NCI-H748 (cell line): ENCODE measurements around the gene R3HDML.
A peak's percentile ranks its signal among the peaks of the same experiment; 100 is the strongest.
"Not testable (repeated sequence)": the region's sequence is repeated elsewhere in the genome, so short reads cannot be mapped to it uniquely, and the experiment has no call there.

Source experiments
- DNase-seq: peaks from one replicate; lab custom pipeline; 2025; ENCODE audit not compliant: unreplicated experiment; lab: John Stamatoyannopoulos, UW

Gene R3HDML, protein sequence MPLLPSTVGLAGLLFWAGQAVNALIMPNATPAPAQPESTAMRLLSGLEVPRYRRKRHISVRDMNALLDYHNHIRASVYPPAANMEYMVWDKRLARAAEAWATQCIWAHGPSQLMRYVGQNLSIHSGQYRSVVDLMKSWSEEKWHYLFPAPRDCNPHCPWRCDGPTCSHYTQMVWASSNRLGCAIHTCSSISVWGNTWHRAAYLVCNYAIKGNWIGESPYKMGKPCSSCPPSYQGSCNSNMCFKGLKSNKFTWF

DNA sequence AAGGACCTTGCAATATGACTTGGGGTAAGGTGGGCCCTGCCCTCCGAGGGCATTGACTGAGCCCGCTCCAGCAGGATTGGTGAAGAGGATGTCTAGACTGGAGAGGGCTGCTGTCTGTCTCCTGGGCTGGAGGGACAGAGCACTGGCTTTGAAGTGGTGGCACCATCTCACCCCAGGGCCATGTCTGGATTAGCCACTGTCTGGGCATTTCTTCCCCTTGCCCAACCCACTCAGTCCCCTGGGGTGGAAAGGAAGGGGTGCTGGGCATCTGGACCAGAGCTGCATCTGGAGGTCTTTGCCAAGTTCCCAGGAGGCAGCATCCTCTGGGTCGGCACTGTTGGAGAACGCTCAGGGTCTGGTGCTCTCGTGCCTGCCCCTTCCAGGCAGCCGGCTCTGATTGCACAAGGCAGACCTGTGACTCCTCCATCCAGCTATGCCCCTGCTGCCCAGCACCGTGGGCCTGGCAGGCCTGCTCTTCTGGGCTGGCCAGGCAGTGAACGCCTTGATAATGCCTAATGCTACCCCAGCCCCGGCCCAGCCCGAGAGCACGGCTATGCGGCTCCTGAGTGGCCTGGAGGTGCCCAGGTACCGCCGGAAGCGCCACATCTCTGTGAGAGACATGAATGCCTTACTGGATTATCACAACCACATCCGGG is at the start of gene R3HDML:
Gene R3HDML (plus strand): TSS at position 319 of the 656 bp plus-strand sequence. CDS start 115 bp downstream, at position 434.
- DNase-seq = no peak

DNA sequence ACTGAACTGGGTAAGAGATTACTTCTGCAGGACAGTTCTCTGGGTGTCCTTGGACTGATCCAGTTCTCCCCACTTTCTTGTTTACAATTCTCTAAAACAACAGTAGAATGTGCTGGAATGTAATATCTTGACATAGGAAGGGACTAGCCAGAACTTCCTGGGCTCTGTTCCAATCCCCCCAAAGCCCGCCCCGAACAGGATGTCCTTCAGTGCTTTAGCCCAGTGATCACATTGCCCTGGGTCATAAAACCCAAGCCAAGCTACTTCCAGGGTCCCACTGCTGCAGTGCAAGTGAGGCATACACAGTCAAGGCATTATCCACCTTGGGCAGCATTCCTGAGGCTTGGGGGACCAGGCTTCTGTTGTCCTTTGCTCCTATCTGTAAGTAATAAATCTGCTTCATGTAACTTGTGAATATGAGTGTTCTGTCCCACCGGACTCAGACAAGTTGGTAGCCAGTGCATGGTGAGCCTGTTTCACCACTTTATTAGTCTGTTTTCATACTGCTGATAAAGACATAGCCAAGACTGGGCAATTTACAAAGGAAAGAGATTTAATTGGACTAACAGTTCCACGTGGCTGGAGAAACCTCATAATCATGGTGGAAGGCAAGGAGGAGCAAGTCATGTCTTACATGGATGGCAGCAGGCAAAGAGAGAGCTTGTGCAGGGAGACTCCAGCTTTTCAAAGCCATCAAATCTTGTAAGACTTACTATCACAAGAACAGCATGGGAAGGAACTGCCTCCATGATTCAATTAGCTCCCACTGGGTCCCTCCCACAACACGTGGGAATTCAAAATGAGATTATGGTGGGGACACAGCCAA is 49.4 kb upstream of the R3HDML start:
- DNase-seq = no peak

DNA sequence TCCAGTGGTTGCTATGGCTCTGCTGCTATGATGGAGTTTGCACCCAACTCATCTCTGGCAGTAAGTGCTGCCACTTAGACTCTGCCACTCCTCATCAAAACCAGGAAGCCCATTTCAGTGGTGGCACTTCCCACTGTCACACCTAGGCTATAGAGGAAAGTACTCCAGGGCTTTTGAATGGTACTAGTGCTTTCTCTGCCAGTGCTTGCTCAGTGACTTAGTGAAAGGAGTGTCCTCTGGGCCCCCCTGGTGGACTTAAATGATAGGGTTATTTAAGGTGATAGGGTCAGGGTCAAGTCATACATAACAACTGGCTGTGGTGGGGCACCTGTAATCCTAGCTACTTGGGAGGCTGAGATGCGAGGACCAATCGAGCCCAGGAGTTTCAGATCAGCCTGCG is 48.6 kb upstream of the R3HDML start:
- DNase-seq = no peak

DNA sequence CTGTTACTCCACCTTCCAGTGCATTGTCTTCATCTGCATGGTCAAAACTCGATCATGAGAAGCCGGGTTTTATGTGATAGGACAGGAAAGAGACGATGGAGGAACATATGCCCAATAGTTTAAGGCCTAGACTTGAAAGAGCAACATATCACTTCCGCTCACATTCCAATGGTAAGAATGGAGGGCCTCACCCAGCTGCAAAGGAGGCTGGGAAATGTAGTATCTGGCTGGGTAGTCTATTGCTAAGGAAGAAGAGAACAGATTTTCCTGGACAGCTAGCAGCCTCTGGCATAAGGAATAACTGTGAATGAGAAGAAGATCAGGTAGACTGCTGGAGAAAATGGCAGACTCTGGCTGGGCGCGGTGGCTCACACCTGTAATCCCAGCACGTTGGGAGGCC is 45.1 kb upstream of the R3HDML start:
- DNase-seq = no peak

DNA sequence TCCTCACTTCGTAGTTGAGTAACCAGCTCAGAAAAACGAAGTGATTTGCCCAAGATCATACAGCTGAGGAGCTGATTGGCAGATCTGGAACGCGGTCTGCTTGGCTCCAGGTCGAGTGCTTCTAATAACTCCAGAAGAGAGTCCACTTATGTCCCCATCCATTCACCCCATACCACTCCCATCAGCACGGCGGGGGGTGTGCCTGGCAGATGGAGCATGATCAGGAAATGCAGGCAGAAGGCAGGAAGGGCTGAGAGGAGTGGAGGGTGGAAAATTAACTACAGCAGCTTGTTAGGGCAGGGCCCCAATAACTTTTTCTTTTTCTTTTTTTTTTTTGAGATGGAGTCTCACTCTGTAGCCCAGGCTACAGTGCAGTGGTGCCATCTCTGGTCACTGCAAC is 40.8 kb upstream of the R3HDML start:
- peak; percentile 56 for DNase-seq

DNA sequence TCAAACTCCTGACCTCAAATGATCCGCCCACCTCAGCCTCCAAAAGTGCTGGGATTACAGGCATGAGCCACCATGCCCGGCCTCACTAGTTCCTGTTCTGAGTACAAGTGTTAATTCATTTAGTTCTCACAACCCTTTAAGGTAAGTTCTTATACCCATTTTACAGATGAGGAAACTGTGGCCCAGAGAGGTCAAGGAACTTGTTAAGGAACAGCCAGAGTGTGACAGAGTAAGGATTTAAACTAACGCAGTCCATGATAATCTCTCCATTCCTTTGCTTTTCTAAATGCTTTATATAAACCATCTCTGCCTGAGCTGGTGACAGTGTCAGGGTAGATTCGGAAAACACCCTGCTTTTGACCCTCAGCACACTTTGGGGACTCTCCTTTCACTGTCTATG is 39.1 kb upstream of the R3HDML start:
- no peak for DNase-seq

DNA sequence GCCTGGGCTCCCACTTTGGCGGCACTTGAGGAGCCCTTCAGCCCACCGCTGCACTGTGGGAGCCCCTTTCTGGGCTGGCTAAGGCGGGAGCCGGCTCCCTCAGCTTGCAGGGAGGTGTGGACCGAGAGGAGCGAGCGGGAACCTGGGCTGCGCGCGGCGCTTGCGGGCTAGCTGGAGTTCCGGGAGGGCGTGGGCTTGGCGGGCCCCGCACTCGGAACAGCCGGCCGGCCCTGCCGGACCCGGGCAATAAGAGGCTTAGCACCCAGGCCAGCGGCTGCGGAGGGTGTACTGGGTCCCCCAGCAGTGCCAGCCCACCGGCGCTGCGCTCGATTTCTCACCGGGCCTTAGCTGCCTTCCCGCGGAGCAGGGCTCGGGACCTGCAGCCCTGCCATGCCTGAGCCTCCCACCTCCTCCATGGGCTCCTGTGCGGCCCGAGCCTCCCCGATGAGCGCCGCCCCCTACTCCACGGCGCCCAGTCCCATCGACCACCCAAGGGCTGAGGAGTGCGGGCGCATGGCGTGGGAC is 37.8 kb upstream of the R3HDML start:
- DNase-seq = not testable (repeated sequence)

DNA sequence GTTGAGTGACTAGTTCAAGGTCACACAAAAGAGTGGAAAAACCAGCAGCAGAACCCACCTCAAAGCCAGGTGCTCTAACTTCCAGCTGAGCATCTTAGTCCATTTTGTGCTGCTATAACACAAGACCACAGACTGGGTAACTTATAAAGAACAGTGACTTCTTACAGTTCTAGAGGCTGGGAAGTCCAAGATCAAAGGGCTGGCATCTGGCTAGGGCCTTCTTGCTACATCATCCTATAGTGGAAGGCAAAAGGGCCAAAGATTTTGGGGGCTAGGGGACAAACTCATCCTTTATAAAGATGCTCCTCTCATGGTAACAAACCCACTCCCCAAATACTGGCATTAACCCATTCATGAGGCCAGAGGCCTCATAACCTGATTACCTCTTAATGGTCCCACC is 35.6 kb upstream of the R3HDML start:
- no peak for DNase-seq

DNA sequence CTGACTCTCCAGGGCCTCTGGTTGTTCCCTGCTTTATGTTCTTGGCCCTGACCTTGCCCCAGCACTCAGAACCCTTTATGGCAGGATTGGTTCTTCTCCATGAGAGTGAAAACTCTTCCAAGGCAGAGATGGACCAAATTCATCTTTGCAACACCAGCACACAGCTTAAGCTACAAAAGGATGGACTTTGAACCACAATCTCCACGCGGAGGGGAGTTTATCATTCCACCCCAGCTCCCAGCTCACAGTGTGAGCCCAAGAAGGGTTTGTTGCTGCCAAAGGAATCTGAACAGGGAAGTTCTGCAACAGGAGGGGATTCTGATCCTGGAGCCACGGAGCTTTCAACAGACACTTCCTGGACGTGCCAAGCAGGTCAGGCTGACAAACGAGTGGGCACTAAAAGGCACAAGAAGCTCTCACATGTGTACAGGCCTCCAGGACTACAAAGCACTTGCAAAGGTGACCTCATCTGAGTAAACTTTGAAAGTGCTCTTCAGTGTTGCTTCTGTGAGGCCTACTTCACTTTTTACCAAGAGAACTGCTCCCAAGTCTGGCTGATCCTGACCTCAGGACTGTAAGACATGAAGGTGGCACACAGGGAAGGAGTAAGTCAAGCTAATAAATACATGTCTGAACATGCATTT is 34.7 kb upstream of the R3HDML start:
- no peak for DNase-seq

DNA sequence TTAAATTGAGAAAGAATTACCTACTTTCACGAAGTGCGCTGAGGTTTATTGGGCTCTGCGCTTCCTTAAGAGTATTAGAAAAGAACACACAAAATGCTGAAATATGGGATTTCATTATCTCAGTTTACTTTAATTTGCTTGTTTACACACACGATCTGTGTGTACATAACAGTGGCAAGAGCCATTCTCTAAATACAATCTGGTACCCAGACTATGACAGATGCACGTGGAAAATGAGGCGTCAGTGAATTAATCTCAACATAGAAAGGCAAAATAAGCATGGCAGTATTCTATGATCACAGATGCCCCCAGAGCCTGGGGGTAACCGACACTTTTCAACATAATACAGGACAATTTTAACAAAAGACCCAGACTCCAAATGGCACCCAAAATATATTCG is 34.1 kb upstream of the R3HDML start:
- DNase-seq = no peak

DNA sequence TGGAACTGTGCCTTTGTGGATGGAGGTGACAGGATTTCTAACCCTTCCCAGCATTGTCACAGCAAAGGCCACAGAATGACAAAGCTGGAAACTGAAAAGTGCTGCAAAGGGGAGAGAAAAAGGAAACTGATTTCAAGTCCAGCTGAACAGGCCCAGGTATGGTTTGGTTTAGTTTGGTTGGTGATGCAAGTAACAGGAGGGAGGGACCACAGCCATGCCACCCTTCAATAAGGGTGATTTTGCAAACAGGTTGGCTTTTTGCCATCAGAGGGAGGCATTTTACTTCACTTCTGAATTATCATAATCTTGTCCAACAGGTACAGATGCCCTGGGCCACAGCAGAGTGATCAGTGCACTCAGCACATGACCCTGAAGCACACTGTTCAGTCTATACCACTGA is 32.5 kb upstream of the R3HDML start:
- DNase-seq = no peak

DNA sequence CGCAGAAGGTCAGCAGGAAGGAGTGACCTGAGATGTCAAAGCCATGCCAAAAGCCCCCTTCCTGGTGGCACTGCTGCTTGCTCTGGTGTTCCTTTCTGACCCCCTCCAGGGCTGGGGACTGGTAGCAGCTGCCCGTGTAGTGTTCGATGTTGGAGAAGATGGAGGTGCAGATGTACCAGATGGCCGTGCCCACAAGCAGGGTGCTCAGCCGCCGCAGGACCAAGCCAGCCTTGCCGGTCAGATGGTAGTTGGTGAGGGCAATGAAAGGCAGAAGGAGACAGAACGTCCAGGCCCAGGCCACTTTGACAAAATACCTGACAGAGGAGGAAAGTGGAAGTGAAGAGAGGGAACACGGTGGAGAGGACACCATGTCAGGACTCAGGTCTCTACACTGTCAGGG is 29.9 kb upstream of the R3HDML start:
- DNase-seq = no peak

DNA sequence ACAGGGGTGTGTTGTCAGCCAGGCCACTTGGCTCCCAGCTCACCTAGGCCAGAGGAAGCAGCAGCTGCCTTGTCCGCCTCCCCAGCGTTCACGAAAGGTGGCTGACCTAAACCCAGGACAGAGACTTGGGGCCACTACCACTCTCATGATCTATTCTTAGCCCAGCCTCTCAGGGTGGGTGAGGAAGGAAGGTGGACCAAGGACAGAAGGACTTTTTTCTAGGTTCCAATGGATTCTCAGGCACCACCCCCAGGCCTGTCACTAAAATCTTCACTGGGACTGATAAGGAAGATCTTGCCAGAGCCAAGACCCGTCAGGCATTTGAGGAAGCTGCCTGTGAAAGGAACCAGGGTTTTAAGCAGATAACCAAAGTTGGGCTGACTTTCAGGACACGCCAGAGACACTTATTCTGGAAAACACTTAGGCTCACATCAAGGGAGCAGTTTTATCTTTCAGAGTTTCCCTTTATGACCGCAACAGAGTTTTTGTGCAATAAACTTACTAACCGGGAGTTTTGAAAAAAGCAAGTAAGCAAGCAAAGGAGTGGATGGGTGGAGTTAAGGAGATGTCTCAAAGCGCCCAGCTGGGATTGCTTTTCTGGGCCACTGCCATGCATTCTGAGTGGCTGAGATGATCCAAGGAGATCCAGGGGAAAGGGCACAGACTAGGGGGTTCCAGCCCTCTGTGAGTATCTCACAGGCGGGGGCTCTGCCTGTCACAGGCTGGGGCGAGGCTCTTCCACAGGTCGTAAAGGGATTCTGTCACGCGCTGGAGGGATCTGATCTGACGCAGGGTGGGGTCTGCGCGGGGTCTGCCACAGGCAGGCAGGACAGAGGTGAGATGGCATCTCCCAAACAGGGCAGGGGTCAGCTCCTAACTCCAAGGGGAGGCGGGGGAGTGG is 26.8 kb upstream of the R3HDML start:
- DNase-seq = no peak

DNA sequence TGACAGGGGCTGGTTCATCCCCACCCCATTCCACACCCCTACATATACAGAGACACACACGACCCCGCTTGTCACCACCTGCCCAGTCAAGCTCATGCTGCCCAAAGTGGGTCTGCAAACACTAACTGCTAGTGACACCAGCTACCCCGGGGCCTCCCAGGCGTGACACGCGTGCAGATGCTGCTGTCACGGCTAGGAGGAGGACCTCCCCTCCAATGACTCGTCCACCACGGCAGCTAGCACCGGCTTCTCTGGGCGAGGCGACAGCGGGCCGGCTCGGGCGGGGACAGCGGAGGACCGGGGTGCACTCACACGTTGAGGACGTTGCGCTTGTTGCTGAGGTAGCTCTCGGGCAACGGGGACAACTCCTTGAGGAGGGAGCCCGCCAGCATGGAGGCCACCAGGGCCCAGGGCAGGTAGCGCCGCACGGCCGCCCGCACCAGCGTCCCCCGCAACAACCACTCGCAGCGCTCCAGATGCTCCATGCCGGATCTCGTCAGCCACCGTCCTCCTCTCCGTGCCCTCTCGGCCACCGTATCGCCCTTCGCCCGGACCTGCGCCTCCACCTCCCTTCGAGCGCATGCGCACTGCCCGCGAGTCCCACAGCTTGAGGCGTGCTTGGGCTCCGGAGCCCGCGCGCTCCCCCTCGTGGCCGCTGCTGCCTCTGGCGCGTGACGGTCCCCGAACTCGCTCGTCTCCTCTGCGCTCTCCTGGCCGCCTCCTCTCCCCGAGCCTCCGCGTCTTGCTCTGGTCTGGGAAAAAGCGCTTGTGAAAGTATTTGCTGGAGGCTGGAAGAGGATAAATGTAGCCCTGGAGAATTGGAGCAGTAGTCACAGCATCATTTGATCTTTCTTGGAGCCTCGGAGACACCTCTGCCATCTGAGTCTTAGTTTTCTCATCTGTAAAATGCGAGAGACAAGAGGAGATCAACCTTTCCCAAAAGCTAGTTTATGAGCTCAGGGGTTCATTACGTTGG is 25.9 kb upstream of the R3HDML start, which contains the start of gene FITM2:
Gene FITM2 (minus strand): TSS at position 539 of the 976 bp plus-strand sequence. CDS start 54 bp downstream, at position 485.
- DNase-seq = peak; percentile 95

DNA sequence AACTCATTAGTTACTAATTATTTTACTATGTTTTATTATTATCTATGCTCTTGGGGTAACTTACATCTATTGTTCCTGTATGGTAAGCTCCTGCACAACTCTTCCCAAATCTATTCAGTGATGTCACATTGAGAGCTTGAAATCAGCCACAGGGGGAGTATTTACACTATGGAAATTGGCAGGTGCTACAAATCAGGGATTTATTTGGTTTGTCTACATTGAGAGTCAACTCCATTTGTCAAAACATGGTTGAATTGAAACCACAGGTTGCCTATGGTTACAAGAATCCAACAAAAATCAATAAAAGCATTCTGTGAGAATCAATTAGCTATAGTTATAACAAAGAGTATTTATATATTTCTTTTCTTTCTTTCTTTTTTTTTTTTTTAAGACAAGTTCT is 22.0 kb upstream of the R3HDML start:
- DNase-seq = peak; percentile 17

DNA sequence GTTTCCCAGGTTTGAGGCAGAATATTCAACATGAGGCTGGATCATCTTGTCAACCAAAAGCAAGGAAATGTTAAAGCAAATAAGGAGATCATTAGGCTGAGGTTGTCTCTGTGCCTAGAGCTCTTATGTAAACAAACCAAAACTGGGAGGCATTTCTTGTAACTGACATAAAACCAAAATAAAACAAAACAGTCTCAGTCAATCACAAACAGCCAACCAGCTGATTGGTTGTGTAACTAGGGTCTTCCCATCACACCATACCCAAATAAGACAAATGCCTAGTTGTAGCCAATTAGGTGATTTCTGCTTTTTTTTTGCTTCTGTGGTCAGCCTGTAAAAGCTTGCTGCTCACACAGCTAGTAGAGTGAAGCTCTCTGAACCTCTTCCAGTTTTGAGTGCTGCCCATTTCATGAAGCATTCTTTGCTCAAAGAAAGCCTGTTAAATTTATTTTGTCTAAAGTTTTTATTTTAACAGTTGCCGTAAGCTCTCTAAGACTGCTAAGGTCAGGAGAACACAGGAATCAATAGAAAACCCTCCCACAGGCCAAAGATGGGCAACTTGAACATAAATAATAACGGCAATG is 16.9 kb upstream of the R3HDML start:
- DNase-seq = no peak

DNA sequence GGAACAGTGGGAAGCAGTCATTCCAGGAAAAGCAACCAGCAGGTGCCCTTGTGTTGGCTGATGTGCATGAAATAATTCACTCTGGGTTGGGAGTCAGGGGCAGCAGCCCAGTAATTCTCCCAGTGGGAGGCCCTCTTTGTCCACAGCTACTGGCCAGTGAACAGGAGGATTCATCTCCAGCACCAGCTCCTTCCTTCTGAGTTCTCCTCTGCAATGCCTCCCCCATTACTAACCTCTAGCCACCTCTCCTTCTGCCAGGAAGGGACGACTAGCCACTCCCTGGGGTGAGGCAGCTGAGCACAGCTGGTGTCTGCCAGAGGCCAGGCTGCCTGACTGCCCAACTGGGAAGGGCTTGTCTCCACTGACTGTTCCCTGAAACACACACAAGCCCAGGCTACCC is 12.5 kb upstream of the R3HDML start:
- DNase-seq = peak; percentile 4

DNA sequence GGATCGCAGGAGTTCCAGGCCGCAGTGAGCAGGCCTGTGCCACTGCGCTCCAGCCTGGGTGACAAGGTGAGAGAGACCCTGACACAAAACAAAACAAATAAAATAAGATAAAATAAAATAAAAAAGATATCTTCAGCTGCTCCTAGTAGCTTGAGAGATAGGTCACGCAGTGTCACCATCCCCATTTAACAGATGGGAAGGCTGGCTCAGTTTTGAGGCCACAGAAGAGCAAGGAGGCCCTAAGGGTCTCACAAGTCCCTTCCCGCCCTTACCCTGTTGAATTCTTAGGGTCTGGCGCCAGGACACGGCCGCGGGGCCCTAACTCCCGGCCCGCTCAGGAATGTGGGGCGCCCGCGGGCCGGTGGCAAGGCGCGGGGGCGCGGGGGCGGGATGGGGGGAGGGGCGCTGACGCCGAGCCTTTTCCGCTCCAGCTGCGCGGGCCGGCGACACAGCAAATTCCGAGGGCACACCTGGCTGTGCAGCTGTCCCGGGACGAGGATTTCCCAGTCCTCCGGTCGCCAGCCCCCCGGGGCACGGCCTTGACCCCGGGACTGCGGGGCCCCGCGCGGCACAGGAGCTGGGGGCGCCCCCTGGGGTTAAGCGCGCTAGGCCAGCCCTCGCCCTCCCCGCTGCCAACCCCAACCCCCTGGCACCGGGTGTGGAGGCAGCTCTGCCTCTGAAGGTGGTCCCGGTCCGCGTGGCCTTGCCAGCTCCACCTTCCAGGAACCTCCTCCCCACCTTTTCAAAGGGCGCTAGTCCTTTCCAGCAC is 10.3 kb upstream of the R3HDML start:
- DNase-seq = no peak
